Neuron (in vitro differentiated cells): ENCODE results near the gene SMYD3.

Experiments
- H2AFZ ChIP-seq: one replicate; pipeline ENCODE4 v1.6.1; 2013; ENCODE audit warnings: low read depth, mild to moderate bottlenecking, inconsistent platforms, low read length, moderate library complexity
- H3K27me3 ChIP-seq: one replicate; pipeline ENCODE4 v1.6.1; 2013; ENCODE audit warnings: low read length; ENCODE audit not compliant: insufficient read depth
- H3K36me3 ChIP-seq: one replicate; pipeline ENCODE4 v1.6.1; 2013; ENCODE audit warnings: low read length; ENCODE audit not compliant: insufficient read depth
- H3K4me1 ChIP-seq: one replicate; pipeline ENCODE4 v1.6.1; 2013; ENCODE audit warnings: low read length; ENCODE audit not compliant: insufficient read depth
- H3K4me3 ChIP-seq: 2 replicates; pipeline ENCODE4 v1.5.1; 2013; ENCODE audit warnings: mild to moderate bottlenecking, low read length, moderate library complexity
- H3K9me3 ChIP-seq: one replicate; pipeline ENCODE4 v1.6.1; 2013; ENCODE audit warnings: low read length

Gene SMYD3

GRCh38 chr1:246294263-246294662 lies 212.8 kb downstream of the SMYD3 start:
- Histone ChIP-seq H3K9me3 (no peaks in the 10 kb centered on the region), H2AFZ (no peak overlapping the region), H3K4me3 (no peak overlapping the region), H3K36me3 (no peaks in the 10 kb centered on the region), H3K4me1 (peaks cover 17% of the 10 kb centered on the region), H3K27me3 (no peaks in the 10 kb centered on the region)

DNA sequence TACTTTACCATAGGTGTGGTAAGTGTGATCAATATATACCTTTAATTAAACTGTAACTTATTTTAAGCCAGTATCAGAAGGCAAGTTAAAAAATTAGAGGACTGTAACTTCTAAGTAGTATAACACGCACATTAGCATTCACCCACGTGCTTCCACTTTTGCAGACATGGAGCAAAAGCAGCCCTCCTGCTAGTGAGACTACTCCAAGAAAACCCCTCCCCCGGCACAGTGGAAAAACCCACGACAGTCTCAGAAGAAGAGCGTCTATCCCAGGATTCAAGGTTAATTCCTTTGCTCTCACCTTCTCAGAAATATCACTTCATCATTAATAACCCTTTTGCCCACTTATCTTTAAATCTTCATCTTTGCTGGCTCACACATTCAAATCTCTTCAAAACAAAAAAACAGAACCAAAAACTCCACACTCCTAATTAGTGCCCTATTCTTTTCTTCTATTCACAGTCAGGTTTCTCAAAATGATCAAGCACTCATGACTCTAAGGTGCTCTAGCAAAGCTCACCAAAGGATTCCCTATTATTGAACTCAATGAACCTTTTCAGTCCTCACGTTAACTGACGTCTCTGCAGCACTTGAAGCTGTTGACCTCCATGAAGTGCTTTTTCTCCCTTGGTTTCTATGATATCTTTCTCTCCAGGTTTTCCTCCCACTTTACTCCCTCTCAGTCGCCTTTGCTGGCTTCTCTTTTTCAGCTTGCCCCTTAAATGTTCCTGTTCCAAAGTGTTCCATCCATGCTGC lies 213.5 kb downstream of the SMYD3 start:
- Histone ChIP-seq H3K9me3 (no peaks in the 10 kb centered on the region), H2AFZ (no peak overlapping the region), H3K4me1 (peaks cover 17% of the 10 kb centered on the region), H3K4me3 (no peak overlapping the region), H3K27me3 (no peaks in the 10 kb centered on the region), H3K36me3 (no peaks in the 10 kb centered on the region)

DNA sequence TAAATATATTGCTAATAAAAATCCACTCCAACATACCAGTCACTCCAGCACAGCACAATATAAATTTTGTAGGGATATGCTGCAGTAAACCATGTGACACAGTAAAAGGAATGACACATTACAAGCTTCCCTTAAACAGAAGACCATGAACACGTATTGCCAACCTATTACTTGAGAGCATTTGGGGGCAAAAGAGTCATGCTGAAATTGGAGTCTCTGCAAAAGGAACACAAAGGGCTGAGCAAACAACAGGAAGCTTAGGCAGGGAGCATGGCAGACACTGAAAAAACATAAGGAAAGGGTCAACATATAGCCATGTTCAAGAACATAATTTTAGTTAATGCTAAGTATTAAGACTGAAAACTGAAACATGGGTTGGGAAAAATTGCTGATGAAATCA lies 214.5 kb downstream of the SMYD3 start:
- H3K36me3 ChIP-seq, result no peaks in the 10 kb centered on the region
- H3K27me3 ChIP-seq, result no peaks in the 10 kb centered on the region
- no peaks in the 10 kb centered on the region for H3K9me3 ChIP-seq
- no peak overlapping the region for H3K4me3 ChIP-seq
- no peak overlapping the region for H2AFZ ChIP-seq
- H3K4me1 ChIP-seq, result peaks cover 17% of the 10 kb centered on the region

DNA sequence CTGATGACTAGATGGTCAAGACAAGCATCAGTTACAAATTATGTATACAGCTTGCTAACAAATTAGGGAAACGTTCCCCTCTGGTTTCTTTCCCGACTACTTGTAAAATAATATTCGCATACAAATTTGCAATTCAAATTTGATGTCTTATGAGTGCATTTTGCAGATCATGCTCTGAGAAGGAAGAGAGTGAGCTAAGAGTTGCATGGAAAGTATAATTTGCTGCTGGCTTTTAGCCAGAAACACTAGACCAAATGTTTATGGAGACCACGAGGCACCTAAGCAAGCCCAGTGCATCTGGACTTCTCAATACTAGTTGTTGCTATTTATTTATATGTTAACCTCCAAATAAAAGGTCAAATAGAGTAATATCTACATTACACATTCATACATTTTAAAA lies 216.0 kb downstream of the SMYD3 start:
- H2AFZ ChIP-seq, result no peak overlapping the region
- H3K27me3 ChIP-seq, result no peaks in the 10 kb centered on the region

DNA sequence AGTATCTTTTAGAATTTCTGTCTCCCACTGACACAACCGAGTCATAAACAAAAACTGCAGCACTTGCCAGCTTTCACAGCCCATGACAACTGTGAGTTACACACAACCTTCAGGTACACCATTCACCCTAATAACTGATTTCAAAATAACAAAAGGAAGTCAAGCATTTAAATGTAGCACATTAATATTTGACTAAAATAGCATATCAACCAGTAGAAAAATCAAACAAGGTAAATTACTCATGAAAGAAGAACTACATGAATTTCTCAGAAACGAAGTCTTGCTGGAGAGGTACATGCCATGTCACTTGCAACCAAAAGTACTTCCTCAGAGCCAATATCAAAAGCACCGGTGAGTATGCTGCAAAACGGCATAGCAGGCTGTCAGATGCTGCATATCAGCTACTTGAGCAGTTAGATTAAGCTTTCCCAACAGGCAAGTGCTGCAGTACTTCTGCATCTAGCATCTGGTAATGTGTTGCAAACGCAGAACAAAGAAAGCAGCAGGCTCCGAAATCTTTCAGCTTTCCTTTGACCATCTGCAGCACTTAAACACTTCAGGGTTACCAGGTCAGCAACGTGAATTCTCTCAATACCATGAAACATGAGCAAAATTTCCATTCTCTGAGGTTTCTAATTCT lies 223.2 kb downstream of the SMYD3 start:
- Histone ChIP-seq H3K4me1 (peaks cover 7% of the 10 kb centered on the region), H3K36me3 (no peaks in the 10 kb centered on the region), H2AFZ (peak overlapping the region; percentile 2), H3K4me3 (peak overlapping the region; percentile 3), H3K9me3 (peaks cover 1% of the 10 kb centered on the region), H3K27me3 (no peaks in the 10 kb centered on the region)

More for the DNA sequence above, 216.0 kb downstream of the SMYD3 start:
- Histone ChIP-seq H3K9me3 (no peaks in the 10 kb centered on the region), H3K36me3 (no peaks in the 10 kb centered on the region), H3K4me1 (peaks cover 17% of the 10 kb centered on the region), H3K4me3 (no peak overlapping the region)

DNA sequence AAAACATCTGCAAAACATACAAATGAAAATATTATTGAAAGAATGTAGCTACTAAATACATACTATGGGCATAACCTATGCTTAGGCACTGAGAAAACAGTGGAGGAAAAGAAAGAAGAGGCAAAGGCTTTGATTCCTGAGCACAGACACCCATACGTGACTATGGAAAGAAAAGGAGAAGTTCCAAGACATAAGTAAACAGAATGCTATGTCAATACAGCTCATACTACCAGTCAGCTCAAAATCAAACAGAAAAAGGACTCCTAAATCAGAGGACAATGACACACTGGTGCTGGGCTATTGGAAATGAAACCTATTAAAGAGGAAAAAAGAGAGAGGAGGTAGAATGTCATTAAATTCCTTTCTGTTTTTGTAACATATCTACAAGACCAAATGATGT lies 225.4 kb downstream of the SMYD3 start:
- H3K4me3 ChIP-seq, result no peak overlapping the region

GRCh38 chr1:246281195-246281594 lies 225.9 kb downstream of the SMYD3 start:
- Histone ChIP-seq H3K4me3 (no peak overlapping the region), H3K36me3 (no peaks in the 10 kb centered on the region), H3K4me1 (peaks cover 7% of the 10 kb centered on the region), H3K9me3 (peaks cover 1% of the 10 kb centered on the region), H3K27me3 (no peaks in the 10 kb centered on the region), H2AFZ (no peak overlapping the region)

More for the DNA sequence above, 225.4 kb downstream of the SMYD3 start:
- Histone ChIP-seq H3K36me3 (no peaks in the 10 kb centered on the region), H3K4me1 (peaks cover 7% of the 10 kb centered on the region), H3K27me3 (no peaks in the 10 kb centered on the region), H2AFZ (no peak overlapping the region), H3K9me3 (peaks cover 1% of the 10 kb centered on the region)

- peaks cover 7% of the 10 kb centered on the region for H3K4me1 ChIP-seq
These were observed 226.5 kb downstream of the SMYD3 start for GRCh38 chr1:246280551-246280950.

GRCh38 chr1:246279402-246279801 lies 227.7 kb downstream of the SMYD3 start:
- Histone ChIP-seq H3K4me1 (peaks cover 10% of the 10 kb centered on the region), H3K36me3 (no peaks in the 10 kb centered on the region), H2AFZ (no peak overlapping the region), H3K27me3 (no peaks in the 10 kb centered on the region), H3K9me3 (no peaks in the 10 kb centered on the region), H3K4me3 (no peak overlapping the region)

More at GRCh38 chr1:246280551-246280950, 226.5 kb downstream of the SMYD3 start:
- no peaks in the 10 kb centered on the region for H3K36me3 ChIP-seq
- H3K9me3 ChIP-seq, result peaks cover 1% of the 10 kb centered on the region
- no peak overlapping the region for H3K4me3 ChIP-seq
- H2AFZ ChIP-seq, result no peak overlapping the region
- H3K27me3 ChIP-seq, result no peaks in the 10 kb centered on the region

- Histone ChIP-seq H3K4me3 (no peak overlapping the region), H3K36me3 (no peaks in the 10 kb centered on the region), H3K9me3 (no peaks in the 10 kb centered on the region), H3K4me1 (peaks cover 5% of the 10 kb centered on the region), H2AFZ (no peak overlapping the region), H3K27me3 (no peaks in the 10 kb centered on the region)
These were observed 228.7 kb downstream of the SMYD3 start for GRCh38 chr1:246278371-246278770.

- H2AFZ ChIP-seq, result no peak overlapping the region
- no peaks in the 10 kb centered on the region for H3K9me3 ChIP-seq
- no peaks in the 10 kb centered on the region for H3K36me3 ChIP-seq
- peaks cover 5% of the 10 kb centered on the region for H3K4me1 ChIP-seq
- no peaks in the 10 kb centered on the region for H3K27me3 ChIP-seq
- no peak overlapping the region for H3K4me3 ChIP-seq
These were observed 232.0 kb downstream of the SMYD3 start for GRCh38 chr1:246275036-246275435.

GRCh38 chr1:246274186-246274585 lies 232.9 kb downstream of the SMYD3 start:
- Histone ChIP-seq H3K4me1 (peaks cover 5% of the 10 kb centered on the region), H3K4me3 (no peak overlapping the region), H3K9me3 (no peaks in the 10 kb centered on the region), H2AFZ (no peak overlapping the region), H3K27me3 (no peaks in the 10 kb centered on the region), H3K36me3 (no peaks in the 10 kb centered on the region)

DNA sequence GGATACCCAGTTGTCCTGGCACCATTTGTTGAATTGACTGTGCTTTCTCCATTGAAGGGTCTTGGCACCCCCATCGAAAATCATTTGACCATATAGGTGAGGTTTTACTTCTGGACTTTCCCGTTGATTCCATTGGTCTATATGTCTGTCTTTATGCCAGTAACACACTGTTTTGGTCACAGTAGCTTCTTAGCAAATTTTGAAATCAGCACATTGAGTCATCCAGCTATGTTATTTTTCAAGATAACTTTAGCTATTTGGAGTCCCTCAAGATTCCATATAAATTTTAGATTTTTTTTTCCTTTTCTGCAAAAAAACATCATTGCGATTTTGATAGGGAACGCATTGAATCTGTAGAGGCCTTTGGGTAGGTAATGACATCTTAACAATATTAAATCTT lies 235.6 kb downstream of the SMYD3 start:
- no peaks in the 10 kb centered on the region for H3K27me3 ChIP-seq
- H3K4me1 ChIP-seq, result peaks cover 18% of the 10 kb centered on the region
- no peak overlapping the region for H2AFZ ChIP-seq
- H3K9me3 ChIP-seq, result no peaks in the 10 kb centered on the region
- H3K36me3 ChIP-seq, result no peaks in the 10 kb centered on the region
- no peak overlapping the region for H3K4me3 ChIP-seq
